SU-DHL-6 (cell line): ENCODE results near the gene NANOS3.

ENCODE experiments used
- H2AFZ ChIP-seq: fragments of 200-600 bp; sonication (generic); 2 replicates; pipeline ENCODE4 v1.6.1; 2014; ENCODE audit warnings: low read depth, mild to moderate bottlenecking, moderate library complexity, mixed read lengths, antibody characterized with exemption, low read length; ENCODE audit not compliant: severe bottlenecking
- H3F3A ChIP-seq: fragments of 200-600 bp; shearing (Covaris generic); 2 replicates; pipeline ENCODE4 v1.6.0; 2016; ENCODE audit warnings: antibody characterized with exemption, mild to moderate bottlenecking; ENCODE audit not compliant: insufficient read depth
- H3K27ac ChIP-seq: fragments of 200-600 bp; sonication (generic); 2 replicates; pipeline ENCODE4 v1.5.1; 2016; ENCODE audit warnings: low read depth, mild to moderate bottlenecking, low read length, moderate library complexity, mixed read lengths
- H3K27me3 ChIP-seq: fragments of 200-600 bp; sonication (generic), shearing (Covaris generic); 2 replicates; pipeline ENCODE4 v1.6.0; 2014; ENCODE audit warnings: mild to moderate bottlenecking, low read length
- H3K36me3 ChIP-seq: fragments of 200-600 bp; sonication (generic); 2 replicates; pipeline ENCODE4 v1.6.1; 2014; ENCODE audit warnings: mild to moderate bottlenecking, low read length, mixed read lengths
- H3K4me2 ChIP-seq: fragments of 300-600, 200-600 bp; shearing (Covaris generic), sonication (generic); 2 replicates; pipeline ENCODE4 v1.6.0; 2014; ENCODE audit warnings: low read length, low read depth, mild to moderate bottlenecking; ENCODE audit not compliant: poor library complexity, severe bottlenecking
- H3K4me3 ChIP-seq: fragments of 200-600 bp; sonication (generic); 2 replicates; pipeline ENCODE4 v1.5.1; 2014; ENCODE audit warnings: antibody characterized with exemption, low read length, mild to moderate bottlenecking, mixed read lengths; ENCODE audit not compliant: insufficient read depth, poor library complexity, severe bottlenecking
- H3K79me2 ChIP-seq: fragments of 200-600 bp; sonication (generic); 2 replicates; pipeline ENCODE4 v1.6.1; 2014; ENCODE audit warnings: mild to moderate bottlenecking, low read length, moderate library complexity; ENCODE audit not compliant: insufficient read depth
- H3K9ac ChIP-seq: fragments of 200-600 bp; sonication (generic); 2 replicates; pipeline ENCODE4 v1.7.0; 2014; ENCODE audit warnings: mild to moderate bottlenecking, low read length
- H3K9me2 ChIP-seq: fragments of 200-600 bp; sonication (generic); replicated peaks from 2 replicates; pipeline ENCODE4 v1.6.1; 2014; ENCODE audit warnings: low read length; ENCODE audit not compliant: insufficient read depth
- H3K9me3 ChIP-seq: fragments of 200-600 bp; sonication (generic); 2 replicates; pipeline ENCODE4 v1.6.1; 2014; ENCODE audit warnings: low read length, mixed read lengths; ENCODE audit not compliant: insufficient read depth
- H4K20me1 ChIP-seq: fragments of 200-600 bp; sonication (generic); 2 replicates; pipeline ENCODE4 v1.6.1; 2014; ENCODE audit warnings: low read depth, mild to moderate bottlenecking, antibody characterized with exemption, low read length, moderate library complexity, mixed read lengths
- CTCF ChIP-seq: fragments of 200-600 bp; sonication (generic); IDR thresholded peaks from one replicate; pipeline ENCODE4 v1.5.1; 2017; ENCODE audit warnings: antibody characterized with exemption, mild to moderate bottlenecking, low read length, moderate library complexity; ENCODE audit not compliant: insufficient read depth, poor library complexity, severe bottlenecking
- EZH2phosphoT487 ChIP-seq: fragments of 200-600 bp; sonication (generic), shearing (Covaris generic); conservative IDR thresholded peaks from 2 replicates; pipeline ENCODE4 v1.6.1; 2018; ENCODE audit warnings: mild to moderate bottlenecking, antibody characterized with exemption, low read length, moderate library complexity, mixed read lengths

Gene NANOS3

GRCh38 chr19:13830741-13831536, 46.0 kb upstream of the NANOS3 start:
- Histone ChIP-seq H3K36me3 (no peaks in the 10 kb centered on the region), H3F3A (no peaks in the 10 kb centered on the region)

GRCh38 chr19:13831537-13832467, 45.1 kb upstream of the NANOS3 start:
- H3K9ac ChIP-seq: no peak overlapping the region
- no peaks in the 10 kb centered on the region for H3F3A ChIP-seq
- no peak overlapping the region for H3K27ac ChIP-seq
- H3K9me2 ChIP-seq: no peaks in the 10 kb centered on the region
- no peak for TF ChIP-seq CTCF
- no peak for TF ChIP-seq EZH2phosphoT487
- H3K9me3 ChIP-seq: no peaks in the 10 kb centered on the region
- no peaks in the 10 kb centered on the region for H3K79me2 ChIP-seq
- H4K20me1 ChIP-seq: no peaks in the 10 kb centered on the region
- H3K27me3 ChIP-seq: no peaks in the 10 kb centered on the region
- H3K36me3 ChIP-seq: no peaks in the 10 kb centered on the region
- no peak overlapping the region for H3K4me3 ChIP-seq
- H3K4me2 ChIP-seq: no peak overlapping the region
- H2AFZ ChIP-seq: no peak overlapping the region

More at GRCh38 chr19:13830741-13831536, 46.0 kb upstream of the NANOS3 start:
- TF ChIP-seq CTCF (no peak), EZH2phosphoT487 (no peak)
- Histone ChIP-seq H3K27ac (no peak overlapping the region), H3K79me2 (no peaks in the 10 kb centered on the region), H4K20me1 (no peaks in the 10 kb centered on the region), H3K27me3 (no peaks in the 10 kb centered on the region), H3K9me3 (no peaks in the 10 kb centered on the region), H3K9ac (no peak overlapping the region), H3K4me2 (no peak overlapping the region), H3K4me3 (no peak overlapping the region), H2AFZ (no peak overlapping the region), H3K9me2 (no peaks in the 10 kb centered on the region)

- H2AFZ ChIP-seq: peak overlapping the region; percentile 81
- no peaks in the 10 kb centered on the region for H3K79me2 ChIP-seq
- H3K9me3 ChIP-seq: no peaks in the 10 kb centered on the region
- peak overlapping the region; percentile 70 for H3K4me2 ChIP-seq
- no peaks in the 10 kb centered on the region for H3F3A ChIP-seq
- H3K27ac ChIP-seq: no peak overlapping the region
- no peaks in the 10 kb centered on the region for H3K27me3 ChIP-seq
- H3K9ac ChIP-seq: peak overlapping the region; percentile 59
- H4K20me1 ChIP-seq: no peaks in the 10 kb centered on the region
- no peaks in the 10 kb centered on the region for H3K9me2 ChIP-seq
- no peak for TF ChIP-seq EZH2phosphoT487
- TF ChIP-seq CTCF: peak; percentile 38
- peak overlapping the region; percentile 55 for H3K4me3 ChIP-seq
- no peaks in the 10 kb centered on the region for H3K36me3 ChIP-seq
These were observed 43.3 kb upstream of the NANOS3 start for GRCh38 chr19:13833330-13834243.
